ENCODE data around the gene PTDSS2. TPM values are rescaled to one million over a fixed set of nuclear protein-coding genes. Genes with fewer than 3 reads are reported as not detected.

The PTDSS2 gene
- total and polyA plus RNA-seq, 9 of the 15 experiments (the other 6 are each of a cell fraction or from before 2014, with no cell fraction given), result 0.45 to 53.9 (median 17.2) TPM

DNA sequence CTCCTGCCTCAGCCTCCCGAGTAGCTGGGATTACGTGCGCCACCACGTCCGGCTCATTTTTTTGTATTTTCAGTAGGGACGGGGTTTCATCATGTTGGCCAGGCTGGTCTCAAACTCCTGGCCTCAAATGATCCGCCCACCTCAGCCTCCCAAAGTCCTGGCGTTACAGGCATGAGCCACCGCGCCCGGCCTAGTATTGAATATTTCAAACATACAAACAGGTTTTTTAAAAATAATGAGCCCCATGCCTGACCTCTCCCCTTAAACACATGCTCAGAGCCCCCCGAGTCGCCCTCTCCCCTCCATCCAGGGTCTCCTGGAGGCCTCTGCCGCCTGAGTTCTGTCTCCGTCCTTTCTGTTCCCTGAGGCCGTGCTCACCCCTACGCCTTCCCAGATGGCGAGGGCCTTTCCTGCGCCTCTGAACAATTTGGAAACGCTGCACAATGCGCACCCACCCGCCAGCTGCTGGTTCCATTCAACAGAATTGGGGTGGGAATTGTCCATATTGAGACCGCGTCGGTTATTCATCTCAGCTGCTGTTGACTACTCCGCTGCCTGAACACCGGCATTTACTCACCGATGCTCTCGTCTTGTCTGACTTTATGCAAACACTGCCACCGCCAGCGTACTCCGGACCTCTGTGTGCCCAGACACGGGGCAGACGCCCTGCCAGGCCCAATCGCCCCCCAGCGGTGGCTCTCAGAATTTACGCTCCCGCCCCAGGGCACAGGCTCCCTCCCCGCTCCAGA, 70.5 kb downstream of the PTDSS2 start:
- Histone ChIP-seq H3K9ac (ENCODE audit: insufficient read depth in 1 of 2, low read depth in 2 of 2, low read length in 2 of 2) (no peak overlapping the region), H3K36me3 (ENCODE audit: control insufficient read depth, insufficient read depth, low read length) (no peaks in the 10 kb centered on the region), H3K4me2 (ENCODE audit: insufficient read depth, low read length) (no peak overlapping the region), H3K9me3 (replicated peaks; ENCODE audit: control insufficient read depth, insufficient read depth, low read depth, low read length) (peaks cover 8% of the 10 kb centered on the region; the same call in 1 of the 2 replicates), H3K4me3 (no peak overlapping the region), H3K4me1 (replicated peaks in 1 of 2; ENCODE audit: control insufficient read depth in 2 of 2, insufficient read depth in 2 of 2, low read length in 2 of 2) (peaks cover 0 to 17% of the 10 kb centered on the region in 2 experiments; a peak in 3 of 5 replicates), H2AFZ (ENCODE audit: low read depth, low read length) (no peak overlapping the region), H3K9me1 (ENCODE audit: control insufficient read depth, insufficient read depth, low read length) (no peaks in the 10 kb centered on the region), H3K79me2 (ENCODE audit: control insufficient read depth, insufficient read depth, low read length) (no peaks in the 10 kb centered on the region), H3K27ac (ENCODE audit: extremely low read depth, low read depth, low read length) (no peak overlapping the region), H3K27me3 (ENCODE audit: control insufficient read depth in 2 of 2, insufficient read depth in 2 of 2, low read length in 2 of 2) (no peaks in the 10 kb centered on the region), H4K20me1 (replicated peaks; ENCODE audit: control insufficient read depth, insufficient read depth, low read length) (no peaks in the 10 kb centered on the region)
- in situ Hi-C loops (cut with MboI), result no loop called here
- 93% methylated on average over 35 of the region's 39 CpGs for WGBS (ENCODE audit: insufficient coverage, low coverage, missing lambda C conversion rate)
- POLR2A ChIA-PET, result interaction anchor here (0.6 to 1.1 kb wide), 2 partner anchors 12 to 79 kb away, joined by 3 to 5 read pairs; partner anchors contain the start of gene ANO9
- TF ChIP-seq FOXP1 (CRISPR knock-in tag; IDR thresholded peaks at IDR 0.05), result no peak
- TF ChIP-seq, protein P1, sequence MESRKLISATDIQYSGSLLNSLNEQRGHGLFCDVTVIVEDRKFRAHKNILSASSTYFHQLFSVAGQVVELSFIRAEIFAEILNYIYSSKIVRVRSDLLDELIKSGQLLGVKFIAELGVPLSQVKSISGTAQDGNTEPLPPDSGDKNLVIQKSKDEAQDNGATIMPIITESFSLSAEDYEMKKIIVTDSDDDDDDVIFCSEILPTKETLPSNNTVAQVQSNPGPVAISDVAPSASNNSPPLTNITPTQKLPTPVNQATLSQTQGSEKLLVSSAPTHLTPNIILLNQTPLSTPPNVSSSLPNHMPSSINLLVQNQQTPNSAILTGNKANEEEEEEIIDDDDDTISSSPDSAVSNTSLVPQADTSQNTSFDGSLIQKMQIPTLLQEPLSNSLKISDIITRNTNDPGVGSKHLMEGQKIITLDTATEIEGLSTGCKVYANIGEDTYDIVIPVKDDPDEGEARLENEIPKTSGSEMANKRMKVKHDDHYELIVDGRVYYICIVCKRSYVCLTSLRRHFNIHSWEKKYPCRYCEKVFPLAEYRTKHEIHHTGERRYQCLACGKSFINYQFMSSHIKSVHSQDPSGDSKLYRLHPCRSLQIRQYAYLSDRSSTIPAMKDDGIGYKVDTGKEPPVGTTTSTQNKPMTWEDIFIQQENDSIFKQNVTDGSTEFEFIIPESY (CRISPR knock-in tag; IDR thresholded peaks at IDR 0.05), result peak; percentile 91
- TF ChIP-seq CEBPG (CRISPR knock-in tag; IDR thresholded peaks at IDR 0.05), result peak; percentile 51; the same call in 1 of the 2 replicates
- TF ChIP-seq CEBPG (tag; conservative IDR thresholded peaks at IDR 0.05 in 1 of 2, IDR thresholded peaks at IDR 0.05 in 1 of 2), result no peak
- no peak for TF ChIP-seq CBFB (CRISPR knock-in tag; IDR thresholded peaks at IDR 0.05)
- TF ChIP-seq LARP7 (IDR thresholded peaks at IDR 0.05), result no peak
- intact Hi-C loops (cut with micrococcal nuclease), result no loop called here
- DNase-seq (ENCODE audit: extremely low read depth in 1 of 4, low spot score in 3 of 4) (no peak), ATAC-seq (no peak), FAIRE-seq (no peak)
- CTCF ChIA-PET (ENCODE audit: low intra/inter-chr PET ratio), result no interaction called here
- TSS peak; percentile 31 for BruUV-seq (replicated peaks)
